CD1c-positive myeloid dendritic cell (primary cell): ENCODE measurements around the gene EML2.
"Not testable (repeated sequence)": the region's sequence is repeated elsewhere in the genome, so short reads cannot be mapped to it uniquely, and the experiment has no call there.

Experiments used
- DNase-seq: peaks from one replicate; pipeline ENCODE4 v3.0.0-alpha.2; 2016; ENCODE audit errors: extremely low spot score

The EML2 gene

DNA sequence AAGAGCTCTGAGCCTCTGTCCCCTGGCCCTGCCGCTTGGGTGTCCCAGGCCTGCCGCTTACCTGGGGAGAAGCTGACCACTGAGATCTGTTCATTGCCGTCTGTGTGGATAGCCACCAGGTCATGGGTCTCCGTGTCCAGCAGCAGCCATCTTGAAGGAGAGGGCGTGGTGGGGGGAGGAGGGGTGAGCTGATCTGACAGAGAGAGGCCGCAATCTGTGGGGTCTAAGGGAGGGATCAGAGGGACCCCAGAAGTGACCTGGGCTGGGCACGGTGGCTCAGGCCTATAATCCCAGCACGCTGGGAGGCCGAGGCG is 22.5 kb downstream of the EML2 start:
- DNase-seq: no peak

DNA sequence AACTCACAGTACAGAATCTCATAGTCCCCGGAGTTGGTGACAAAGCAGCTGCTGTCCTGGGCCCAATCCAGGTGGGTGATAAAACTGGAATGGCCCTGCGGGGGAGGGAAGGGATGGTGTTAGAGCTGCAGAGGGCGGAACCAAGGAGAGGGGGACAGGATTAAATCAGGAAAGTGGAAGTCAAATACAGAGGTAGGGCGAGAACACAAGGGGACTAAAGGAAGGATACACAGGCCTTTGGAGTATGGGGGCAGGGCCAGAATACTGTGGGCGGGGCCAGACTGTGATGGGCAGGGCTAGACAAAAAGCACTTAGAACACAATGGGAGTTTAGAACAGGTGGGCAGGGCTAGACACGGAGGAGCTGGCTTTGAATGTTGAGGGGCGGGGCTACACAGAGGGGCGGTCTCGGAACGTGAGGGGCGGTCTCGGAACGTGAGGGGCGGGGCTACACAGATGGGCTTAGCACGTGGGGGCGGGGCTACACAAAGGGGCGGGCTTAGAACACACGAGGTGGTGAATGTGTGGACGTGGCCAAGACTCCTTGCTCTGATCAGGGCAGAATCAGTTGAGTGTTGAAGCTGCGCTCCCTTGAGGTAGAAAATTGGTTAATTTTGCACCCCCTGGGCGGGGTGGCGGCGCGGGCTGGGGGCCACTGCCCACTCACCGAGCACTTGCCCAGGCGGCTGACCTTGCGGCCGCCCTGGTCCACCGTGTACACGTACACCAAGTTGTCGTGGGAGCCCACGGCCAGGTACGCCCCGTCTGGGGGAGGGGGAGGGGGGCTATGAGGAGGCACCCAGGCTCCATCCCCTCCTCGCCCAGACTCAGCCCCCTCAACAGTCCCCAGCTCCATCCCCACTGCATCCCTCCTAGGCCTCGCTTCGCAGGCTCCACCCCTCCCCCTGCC is 23.1 kb downstream of the EML2 start:
- DNase-seq: peak; percentile 66

DNA sequence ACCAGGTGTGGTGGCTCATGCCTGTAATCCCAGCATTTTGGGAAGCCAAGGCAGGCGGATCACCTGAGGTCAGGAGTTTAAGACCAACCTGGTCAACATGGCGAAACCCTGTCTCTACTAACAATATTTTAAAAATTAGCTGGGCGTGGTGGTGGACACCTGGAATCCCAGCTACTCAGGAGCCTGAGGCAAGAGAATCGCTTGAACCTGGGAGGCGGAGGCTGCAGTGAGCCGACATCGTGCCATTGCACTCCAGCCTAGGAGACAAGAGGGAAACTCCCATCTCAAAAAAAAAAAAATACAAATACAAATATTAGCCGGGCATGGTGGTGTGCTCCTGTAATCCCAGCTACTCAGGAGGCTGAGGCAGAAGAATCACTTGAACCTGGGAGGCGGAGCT is 24.1 kb downstream of the EML2 start:
- DNase-seq: not testable (repeated sequence)

DNA sequence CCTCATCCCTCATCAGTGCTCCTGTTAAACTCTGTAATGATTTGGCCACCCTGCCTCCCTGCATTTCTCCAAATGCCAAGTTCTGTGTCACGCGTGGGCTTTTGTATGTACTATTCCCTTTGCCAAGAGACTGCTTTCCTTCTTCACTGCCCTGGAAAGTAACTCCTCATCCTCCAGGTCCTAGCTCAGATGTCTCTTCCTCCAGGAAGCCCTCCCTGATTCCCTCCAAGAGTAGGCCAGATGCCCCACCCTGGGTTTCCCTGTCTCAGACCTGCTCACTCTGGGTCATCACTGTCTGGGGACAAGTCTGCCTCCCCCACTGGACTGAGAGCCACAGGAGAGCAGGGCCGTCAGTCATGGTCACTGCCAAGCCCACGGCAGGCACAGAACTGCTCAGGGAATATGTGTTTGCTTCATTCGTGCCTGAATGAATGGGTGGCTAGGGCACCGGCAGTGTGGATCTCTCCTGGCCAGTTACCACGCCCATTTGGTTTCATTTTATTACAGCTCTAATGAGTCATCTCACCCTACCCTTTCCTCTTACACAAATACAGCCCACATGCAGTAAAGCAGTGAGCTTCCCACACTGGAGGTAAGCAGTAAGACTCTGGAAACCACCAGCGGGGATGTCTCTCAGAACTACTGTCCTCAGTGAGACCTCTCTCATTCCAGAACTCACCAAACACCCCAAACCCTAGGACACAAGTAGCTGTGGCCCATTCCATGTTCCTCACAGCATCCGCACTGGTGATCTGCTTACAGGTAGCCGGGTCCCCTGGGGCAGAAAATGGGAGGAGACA is 25.1 kb downstream of the EML2 start:
- peak; percentile 88 for DNase-seq

DNA sequence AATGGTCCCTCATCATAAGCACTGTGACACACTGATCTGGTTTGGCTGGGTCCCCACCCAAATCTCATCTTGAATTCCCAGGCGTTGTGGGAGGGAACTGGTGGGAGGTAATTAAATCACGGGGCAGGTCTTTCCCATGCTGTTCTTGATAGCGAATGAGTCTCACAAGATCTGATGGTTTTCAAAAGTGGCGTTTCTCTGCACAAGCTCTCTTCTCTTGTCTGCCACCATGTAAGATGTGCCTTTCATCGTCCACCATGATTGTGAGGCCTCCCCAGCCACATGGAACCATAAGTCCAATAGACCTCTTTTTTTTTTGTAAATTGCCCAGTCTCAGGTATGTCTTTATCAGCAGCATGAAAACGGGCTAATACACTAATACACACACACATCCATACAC is 30.2 kb downstream of the EML2 start:
- no peak for DNase-seq

DNA sequence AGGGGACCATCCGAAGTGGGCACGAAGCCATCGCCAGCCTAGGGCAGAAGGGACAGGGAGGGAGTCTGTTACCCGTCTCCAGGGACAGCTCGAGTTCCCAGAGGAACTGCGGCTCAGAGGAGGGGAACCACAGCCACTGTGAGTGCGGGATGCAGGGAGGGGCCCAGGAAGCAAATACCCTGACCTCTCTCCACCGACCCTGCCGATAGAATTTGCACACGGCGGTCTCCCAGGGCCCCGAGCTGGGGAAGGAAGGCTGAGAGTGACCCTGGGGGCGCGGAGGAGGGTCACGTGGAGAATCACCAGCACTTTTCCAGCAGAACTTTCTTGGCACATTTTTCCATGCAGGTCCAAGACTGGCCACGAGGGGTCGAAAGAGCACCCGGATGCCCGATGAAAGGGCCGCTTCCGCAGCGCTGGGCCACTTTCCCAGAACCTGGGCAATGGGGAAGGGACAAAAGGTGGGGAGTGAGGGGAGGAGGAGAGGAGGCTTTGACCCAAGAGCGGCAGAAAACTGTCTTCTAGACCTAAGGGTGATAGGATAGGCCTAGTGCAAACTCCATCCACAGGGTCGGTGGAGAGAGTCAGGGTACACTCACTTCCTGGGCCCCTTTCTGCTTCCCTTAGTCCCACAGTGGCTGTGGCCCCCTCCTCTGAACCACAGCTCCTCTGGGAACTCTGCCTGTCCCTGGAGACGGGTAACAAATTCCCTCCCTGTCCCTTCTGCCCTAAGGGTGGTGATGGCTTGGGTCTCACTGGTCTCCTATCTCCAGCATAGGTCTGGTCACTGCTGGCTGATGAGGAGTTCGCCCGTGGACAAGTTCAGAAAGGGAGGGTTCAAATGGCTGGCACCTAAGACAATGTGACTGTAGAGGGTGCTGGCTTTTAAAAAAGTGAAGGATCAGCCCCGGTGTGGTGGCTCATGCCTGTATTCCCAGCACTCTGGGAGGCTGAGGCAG is 31.8 kb downstream of the EML2 start:
- DNase-seq: peak; percentile 67

DNA sequence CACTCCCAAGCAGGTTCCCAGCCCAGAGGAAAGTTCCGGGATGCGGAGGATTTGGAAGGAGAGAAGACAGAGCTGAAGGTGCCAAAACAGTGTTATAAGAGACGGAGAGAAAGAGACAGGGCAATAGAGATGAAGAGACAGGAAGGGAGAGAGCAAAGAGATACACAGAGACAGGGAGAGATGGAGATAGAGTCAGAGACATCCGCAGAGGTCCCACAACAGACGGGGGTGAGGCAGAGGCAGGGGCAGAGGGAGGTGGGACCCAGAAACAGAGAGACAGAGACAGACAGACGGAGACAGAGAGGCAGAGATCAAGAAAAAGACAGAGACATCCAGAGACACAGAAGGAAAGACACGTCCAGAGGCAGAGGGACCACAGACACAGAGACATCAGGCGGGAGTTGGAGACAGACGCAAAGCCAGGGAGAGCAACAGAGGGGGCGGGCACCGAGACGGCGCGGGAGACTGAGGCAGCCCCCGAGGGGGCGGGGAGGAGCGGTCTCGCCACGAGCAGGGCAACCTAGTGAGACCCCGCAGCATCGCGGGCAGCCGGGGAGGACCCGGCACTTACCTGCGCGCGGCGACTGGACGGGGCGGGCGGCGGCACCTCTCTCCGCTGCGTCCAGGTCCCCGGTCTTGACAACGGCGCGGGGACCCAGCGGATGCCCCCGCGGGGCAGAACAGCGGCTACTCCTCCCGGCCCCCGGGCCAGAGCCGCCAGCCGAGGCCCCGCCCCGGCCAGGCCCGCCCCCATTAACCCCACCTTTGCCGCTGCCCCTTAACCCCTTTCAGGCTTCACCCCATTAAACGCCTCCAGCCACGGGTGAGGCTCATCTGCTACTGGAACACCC is 37.4 kb downstream of the EML2 start, which contains the start of gene GPR4:
GPR4 (minus strand) TSS at position 689 of the 851 bp plus-strand sequence. CDS start 10,346 bp downstream, outside the sequence.
- no peak for DNase-seq

DNA sequence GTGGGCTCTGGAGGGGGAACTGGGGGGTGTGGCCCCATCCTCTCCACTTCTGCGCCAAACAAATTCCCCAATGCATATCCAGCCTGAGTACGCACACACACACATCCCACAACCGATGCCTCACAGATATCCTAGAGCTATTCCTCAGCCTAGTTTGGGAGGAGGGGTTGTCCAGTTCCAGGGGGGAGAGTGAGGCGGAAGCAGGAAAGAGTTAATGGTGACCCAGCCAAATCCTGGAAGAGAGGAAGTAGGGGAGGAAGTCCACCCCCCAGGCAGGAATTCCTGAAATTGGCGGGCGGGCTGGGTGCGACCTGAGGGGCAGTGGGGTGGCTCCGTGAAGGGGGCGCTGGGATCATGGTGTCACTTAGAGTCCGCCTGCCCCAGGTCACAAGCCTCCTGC is 38.1 kb downstream of the EML2 start:
- DNase-seq: no peak

DNA sequence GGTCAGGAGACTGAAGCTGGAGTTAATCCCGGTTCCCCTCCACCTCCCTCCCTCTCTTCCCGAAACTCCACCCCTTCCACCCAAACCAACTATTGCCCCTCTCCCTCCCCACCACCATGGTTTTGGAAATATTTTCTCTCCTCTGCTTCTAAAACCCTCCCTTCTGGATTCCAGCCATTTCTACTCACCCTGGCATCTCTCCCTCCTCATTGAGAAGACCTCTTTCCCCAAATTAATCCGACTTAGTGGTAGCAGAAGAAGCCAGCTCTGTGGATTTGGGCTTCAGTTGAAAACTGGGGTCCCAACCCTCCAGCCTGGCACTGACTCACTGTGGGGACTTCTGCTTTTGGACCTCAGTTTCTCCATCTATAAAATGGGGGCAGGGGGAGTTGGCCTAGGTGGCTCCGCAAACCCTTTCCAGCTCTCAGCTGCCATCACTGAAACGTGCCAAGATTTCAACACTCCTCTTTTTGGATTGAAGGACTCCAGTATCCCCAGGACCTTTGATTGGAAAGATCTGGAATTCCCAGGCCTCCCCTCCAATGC is 38.8 kb downstream of the EML2 start:
- DNase-seq: no peak

DNA sequence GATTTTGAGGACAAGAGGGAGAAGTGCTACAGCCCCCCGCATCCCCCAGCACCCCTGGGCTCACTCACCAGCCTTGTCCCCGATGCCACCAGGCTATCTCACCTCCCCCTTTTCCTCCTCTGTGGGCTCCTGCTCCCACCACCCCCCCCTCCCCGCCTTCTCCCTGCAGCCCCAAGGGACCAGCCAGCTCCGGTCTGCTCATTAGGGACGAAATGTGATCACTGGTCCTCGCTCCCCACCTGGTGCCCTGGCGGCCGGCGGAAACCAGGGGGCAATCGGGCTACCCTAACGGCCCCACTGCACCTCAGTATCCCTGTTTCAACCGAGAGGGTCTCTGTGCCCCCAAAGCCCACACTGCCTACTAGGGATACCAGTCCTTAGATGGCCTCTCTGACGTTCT is 39.9 kb downstream of the EML2 start:
- no peak for DNase-seq

DNA sequence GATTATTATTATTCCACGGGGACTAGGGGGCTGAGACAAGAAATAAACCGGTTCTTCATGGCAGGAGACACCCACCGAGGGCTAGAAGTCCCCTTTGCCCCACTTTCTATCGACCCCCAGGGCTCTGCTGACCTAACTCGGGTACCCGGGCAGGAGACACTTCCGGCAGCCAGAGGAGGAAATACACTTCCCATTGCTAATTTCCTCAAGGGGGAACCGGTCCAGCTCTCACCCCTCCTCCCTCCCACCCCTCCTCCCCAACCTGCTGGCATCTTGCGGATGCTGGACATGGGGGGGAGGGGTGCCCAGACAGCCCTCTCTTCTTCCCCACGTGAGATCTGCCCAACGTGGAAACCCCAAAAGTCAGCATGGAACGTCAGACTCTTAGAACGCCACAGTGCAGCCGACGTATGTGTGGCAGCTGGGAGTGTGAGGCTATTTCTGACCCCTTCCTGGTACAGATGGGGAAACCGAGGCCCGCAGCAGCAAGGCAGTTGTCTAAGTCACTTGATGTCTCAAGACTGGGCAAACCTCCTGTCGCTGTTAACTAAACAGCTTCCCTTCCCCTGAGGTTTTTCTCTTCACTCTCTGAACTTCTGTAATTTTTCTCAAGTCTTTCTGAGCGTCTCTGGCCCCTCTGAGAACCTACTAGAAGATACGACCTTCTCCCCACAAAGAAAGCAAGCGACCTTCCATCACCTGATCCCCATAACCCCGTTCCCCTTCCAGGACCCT is 40.8 kb downstream of the EML2 start:
- peak; percentile 35 for DNase-seq

DNA sequence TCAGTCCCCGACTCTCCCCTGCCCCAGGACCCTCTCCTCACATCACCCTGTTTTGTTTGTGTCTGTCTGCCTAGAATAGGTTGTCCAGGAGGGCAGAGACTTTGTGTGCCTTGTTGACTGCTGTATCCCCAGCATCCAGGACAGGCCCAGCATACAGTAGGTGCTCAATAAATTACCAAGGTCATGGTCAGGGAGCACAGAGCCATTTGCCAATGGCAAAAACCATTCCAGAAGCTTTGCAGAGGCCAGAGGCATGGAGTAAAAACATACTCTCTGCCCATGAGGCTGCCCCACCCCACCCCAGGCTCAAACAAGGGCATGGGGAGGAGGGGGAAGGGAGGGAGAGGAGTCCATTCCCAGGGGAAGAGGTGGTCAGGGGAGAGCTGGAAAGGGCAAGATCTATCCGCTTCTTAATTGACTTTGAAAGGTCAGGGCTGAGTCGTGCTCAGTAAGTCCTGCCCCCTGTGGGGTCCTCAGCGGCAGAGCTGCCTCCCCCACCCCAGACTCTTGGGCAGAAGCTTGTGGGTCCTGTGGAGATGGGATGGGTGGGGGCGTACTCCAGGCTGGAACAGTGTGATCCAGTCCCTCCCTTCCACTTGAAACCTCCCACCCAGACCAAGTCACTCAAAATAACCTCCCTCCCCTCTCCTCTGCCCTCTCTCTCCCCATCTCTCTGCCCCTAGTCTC is 41.6 kb downstream of the EML2 start:
- no peak for DNase-seq

DNA sequence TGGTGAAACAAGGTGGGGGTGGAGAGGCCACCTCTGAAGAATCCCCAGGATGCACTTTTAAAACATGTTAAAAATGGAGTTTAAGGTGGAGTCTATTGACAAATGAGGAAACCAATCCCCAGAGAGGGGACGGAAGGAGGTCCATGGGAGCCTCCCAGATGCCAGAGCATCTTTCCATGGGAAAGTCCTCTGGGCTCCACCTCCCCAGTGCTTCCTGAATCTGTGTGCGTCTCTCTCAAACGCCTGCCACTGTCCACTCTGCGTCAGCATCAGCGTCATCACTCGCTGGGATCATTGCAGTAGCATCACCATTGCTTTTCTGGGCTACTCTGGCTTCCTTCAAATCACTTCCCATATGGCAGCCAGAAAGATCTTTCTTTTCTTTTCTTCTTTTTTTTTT is 43.4 kb downstream of the EML2 start:
- DNase-seq: no peak

DNA sequence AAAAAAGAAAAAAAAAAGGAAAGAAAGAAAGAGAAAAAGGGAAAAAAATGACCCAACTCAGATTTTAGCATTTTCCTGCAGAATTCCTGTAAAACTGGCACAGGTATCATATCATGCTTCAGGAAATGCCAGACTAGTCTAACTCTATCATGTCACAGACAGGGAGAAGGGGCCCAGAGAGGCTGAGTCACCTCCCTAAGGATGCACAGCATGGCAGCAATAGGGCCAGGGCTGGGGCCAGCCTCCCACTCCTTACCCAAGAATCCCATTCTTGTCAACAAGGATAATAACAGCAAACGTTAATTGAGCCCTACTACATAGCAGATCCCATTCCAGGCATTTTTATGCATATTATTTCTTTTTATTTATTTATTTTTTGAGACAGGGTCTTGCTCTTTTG is 45.7 kb downstream of the EML2 start:
- no peak for DNase-seq

DNA sequence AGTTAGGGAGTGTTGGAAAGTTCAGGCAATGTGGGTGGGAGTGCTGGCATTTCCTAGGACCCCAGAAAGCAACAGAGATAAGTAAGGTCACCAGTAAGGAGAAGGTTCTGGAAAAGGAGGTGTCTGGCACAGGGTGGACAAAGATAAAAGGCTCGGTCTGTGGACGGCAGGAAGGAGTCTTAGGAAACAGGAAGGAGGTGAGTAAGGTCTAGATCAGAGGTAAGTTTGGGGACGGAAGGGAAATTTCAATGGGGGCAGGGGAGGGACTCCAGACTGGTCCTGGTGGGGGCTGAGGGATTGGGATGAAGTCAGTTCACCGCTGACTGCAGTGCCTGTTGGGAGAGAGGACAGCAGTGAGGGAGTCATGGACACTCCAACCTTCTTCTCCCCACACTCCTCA is 46.8 kb downstream of the EML2 start:
- DNase-seq: no peak

DNA sequence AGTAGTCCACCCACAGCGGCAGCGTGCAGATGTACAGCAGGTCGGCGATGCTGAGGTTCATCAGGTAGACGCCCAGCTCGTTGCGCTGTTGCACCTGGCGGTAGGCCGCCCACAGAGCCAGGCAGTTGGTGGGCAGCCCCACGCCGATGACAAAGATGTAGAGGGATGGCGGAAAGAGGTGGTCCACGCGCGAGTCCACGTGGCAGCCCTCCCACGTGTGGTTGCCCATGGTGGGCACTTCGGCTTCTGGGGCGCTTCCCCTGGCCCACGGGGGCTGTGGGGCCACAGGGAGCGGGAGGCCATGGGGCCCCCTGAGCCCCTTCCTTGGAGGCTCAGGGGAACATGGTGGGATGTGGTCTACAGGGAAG is 47.6 kb downstream of the EML2 start:
- DNase-seq: no peak

DNA sequence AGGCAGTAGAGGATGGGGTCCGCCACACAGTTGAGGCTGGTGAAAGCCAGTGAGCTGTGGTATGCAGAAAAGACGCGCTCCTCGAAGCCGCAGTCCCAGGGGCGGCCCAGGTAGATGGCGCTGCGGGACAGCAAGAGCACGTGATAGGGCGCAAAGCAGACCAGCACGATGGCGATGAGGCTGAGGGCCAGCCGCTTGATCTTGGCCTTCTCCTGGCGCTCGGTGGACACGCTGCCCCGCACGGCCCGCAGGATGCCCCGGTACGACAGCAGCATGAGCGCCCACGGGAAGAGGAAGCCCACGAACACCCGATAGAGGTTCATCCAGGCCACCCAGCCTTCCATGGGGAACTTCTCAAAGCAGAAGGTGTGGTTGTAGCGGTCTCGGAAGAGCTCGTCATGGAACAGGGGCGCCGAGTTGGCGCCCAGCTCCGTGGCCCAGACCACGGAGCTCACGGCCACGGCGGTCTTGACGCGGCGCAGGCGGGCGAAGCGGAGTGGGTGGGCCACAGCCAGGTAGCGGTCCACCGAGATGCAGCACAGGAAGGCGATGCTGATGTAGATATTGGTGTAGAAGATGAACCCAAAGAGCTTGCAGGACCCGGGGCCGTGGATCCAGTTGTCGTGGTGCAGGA is 48.1 kb downstream of the EML2 start:
- DNase-seq: no peak

DNA sequence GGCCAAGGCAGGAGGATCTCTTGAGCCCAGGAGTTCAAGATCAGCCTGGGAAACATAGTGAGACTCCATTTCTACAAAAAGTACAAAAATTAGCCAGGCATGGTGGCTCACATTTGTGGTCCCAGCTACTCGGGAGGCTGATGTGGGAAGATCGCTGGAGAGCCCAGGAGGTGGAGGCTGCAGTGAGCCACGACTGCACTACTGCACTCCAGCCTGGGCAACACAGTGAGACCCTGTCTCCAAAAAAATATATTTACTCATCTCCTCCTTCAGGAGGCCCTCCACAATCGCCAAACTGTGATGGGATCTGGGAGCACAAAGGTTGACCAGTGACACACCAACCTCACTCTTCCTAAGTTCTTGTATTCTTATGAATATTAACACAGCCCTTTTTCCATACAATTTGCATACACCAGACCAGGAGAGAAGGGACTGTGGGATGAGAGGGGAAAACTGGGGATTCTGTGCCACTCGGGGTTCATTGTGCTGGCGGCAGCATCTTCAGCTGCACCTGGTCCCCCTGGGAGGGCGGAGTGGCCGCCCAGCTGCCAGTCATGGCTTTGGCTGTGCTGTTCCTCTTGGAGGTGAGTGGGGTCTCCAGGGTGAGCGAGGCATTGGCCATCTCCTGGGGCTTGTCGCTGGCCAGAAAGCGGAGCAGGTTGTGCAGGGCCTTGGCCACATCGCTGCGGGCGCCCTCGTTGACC is 48.7 kb downstream of the EML2 start:
- DNase-seq: no peak
